Measurements from ENCODE around the gene HK1.

The HK1 gene

GRCh38 chr10:69372126-69372980 is 94.1 kb downstream of the HK1 start:
- no peaks in the 10 kb centered on the region for H3K9me3 Mint-ChIP-seq
- no peak overlapping the region for H3K4me3 Mint-ChIP-seq
- no peak for TF ChIP-seq CTCF (IDR thresholded peaks at IDR 0.05; ENCODE audit: unreplicated experiment in 3 of 3)
- H3K36me3 Mint-ChIP-seq (ENCODE audit: low read depth) = peaks cover 31% of the 10 kb centered on the region
- no peaks in the 10 kb centered on the region for H3K27me3 Mint-ChIP-seq (ENCODE audit: low read depth)
- H3K4me1 Mint-ChIP-seq = peaks cover 16% of the 10 kb centered on the region
- H3K27ac Mint-ChIP-seq = no peak overlapping the region

DNA sequence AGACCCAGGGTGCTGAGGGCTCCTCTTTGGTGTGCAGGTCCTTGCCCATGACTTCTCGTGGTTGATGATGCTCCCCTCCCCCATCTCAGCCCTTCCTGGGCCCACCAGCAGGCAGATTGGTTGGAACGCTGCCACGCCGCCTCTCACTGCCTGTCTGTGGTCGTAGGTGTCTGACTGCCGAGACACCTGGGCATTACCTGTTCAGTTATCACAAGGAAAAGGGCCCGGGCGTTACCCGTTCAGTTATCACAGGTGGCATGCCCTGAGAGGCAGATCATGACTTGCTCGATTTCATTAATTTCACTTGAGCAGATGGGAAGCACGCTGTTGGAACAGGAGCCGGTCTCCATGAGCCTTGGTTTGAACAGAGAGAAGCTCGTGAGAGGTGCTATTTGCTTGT is 95.9 kb downstream of the HK1 start:
- H3K4me1 Mint-ChIP-seq = peaks cover 21% of the 10 kb centered on the region
- no peak overlapping the region for H3K4me3 Mint-ChIP-seq
- no peaks in the 10 kb centered on the region for H3K27me3 Mint-ChIP-seq (ENCODE audit: low read depth)
- TF ChIP-seq CTCF (IDR thresholded peaks at IDR 0.05; ENCODE audit: unreplicated experiment in 3 of 3) = no peak
- no peak overlapping the region for H3K27ac Mint-ChIP-seq
- no peaks in the 10 kb centered on the region for H3K9me3 Mint-ChIP-seq
- peaks cover 42% of the 10 kb centered on the region for H3K36me3 Mint-ChIP-seq (ENCODE audit: low read depth)

DNA sequence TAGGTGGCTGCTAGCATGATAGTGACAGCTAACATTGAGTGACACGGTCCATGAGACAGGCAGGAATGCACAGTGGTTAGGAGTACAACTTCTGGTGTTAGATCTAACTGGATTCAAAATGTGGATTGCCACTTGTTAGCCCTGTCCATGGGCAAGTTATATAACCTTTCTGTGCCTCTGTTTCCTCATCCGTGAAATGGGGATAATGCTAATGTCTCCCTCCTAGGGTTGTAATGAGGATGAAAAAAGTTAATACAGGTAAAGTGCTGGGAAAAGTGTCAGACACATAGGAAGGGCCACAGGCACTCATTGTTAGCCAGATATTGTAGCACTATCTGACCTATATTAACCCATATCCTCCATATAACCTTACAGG is 96.6 kb downstream of the HK1 start:
- H3K36me3 Mint-ChIP-seq (ENCODE audit: low read depth) = peaks cover 41% of the 10 kb centered on the region
- H3K4me1 Mint-ChIP-seq = peaks cover 21% of the 10 kb centered on the region
- H3K27ac Mint-ChIP-seq = no peak overlapping the region
- no peaks in the 10 kb centered on the region for H3K9me3 Mint-ChIP-seq
- no peak for TF ChIP-seq CTCF (IDR thresholded peaks at IDR 0.05; ENCODE audit: unreplicated experiment in 3 of 3)
- no peaks in the 10 kb centered on the region for H3K27me3 Mint-ChIP-seq (ENCODE audit: low read depth)
- H3K4me3 Mint-ChIP-seq = no peak overlapping the region

- Mint-ChIP-seq H3K36me3 (ENCODE audit: low read depth) (peaks cover 41% of the 10 kb centered on the region), H3K27ac (peak overlapping the region in 2 of 3 experiments; percentile 13 to 24), H3K27me3 (ENCODE audit: low read depth) (no peaks in the 10 kb centered on the region), H3K4me1 (peaks cover 21% of the 10 kb centered on the region), H3K4me3 (no peak overlapping the region), H3K9me3 (no peaks in the 10 kb centered on the region)
- no peak for TF ChIP-seq CTCF (IDR thresholded peaks at IDR 0.05; ENCODE audit: unreplicated experiment in 3 of 3)
Measured at GRCh38 chr10:69375307-69376151, 97.2 kb downstream of the HK1 start.

- Mint-ChIP-seq H3K9me3 (no peaks in the 10 kb centered on the region), H3K27ac (no peak overlapping the region), H3K36me3 (ENCODE audit: low read depth) (peaks cover 30% of the 10 kb centered on the region), H3K4me3 (no peak overlapping the region), H3K27me3 (ENCODE audit: low read depth) (no peaks in the 10 kb centered on the region), H3K4me1 (peaks cover 21% of the 10 kb centered on the region)
- TF ChIP-seq CTCF (IDR thresholded peaks at IDR 0.05; ENCODE audit: unreplicated experiment in 3 of 3) = no peak
Measured at GRCh38 chr10:69376662-69377061, 98.4 kb downstream of the HK1 start.

All from nephron (organoid).